Memory B cell (primary cell): ENCODE data around the gene SEC16A.

Source experiments
- ATAC-seq: fragments of 150-1000 bp; cut with Tn5 transposase; 2 replicates; pipeline ENCODE4 v1.10.0; 2021; ENCODE audit warnings: low read depth, mild to moderate bottlenecking, moderate library complexity
- DNase-seq, 2 donors: peaks; one replicate each; pipeline ENCODE4 v3.0.0; 2022; ENCODE audit warnings: low spot score in 2 of 2
- H3K27ac Mint-ChIP-seq: one replicate; pipeline ENCODE4 v1.8.0; 2022; ENCODE audit warnings: mild to moderate bottlenecking, moderate library complexity, mixed read lengths
- H3K27me3 Mint-ChIP-seq: one replicate; pipeline ENCODE4 v1.8.0; 2022; ENCODE audit warnings: mixed read lengths
- H3K36me3 Mint-ChIP-seq: one replicate; pipeline ENCODE4 v1.8.0; 2022; ENCODE audit warnings: mild to moderate bottlenecking, mixed read lengths
- H3K4me1 Mint-ChIP-seq: one replicate; pipeline ENCODE4 v1.8.0; 2022; ENCODE audit warnings: mixed read lengths
- H3K4me3 Mint-ChIP-seq: one replicate; pipeline ENCODE4 v1.8.0; 2022; ENCODE audit warnings: mild to moderate bottlenecking, moderate library complexity, mixed read lengths
- H3K9me3 Mint-ChIP-seq: one replicate; pipeline ENCODE4 v1.8.0; 2022; ENCODE audit warnings: mixed read lengths

SEC16A gene

GRCh38 chr9:136488247-136489214 is 5.7 kb upstream of the SEC16A start:
- no peaks in the 10 kb centered on the region for H3K9me3 Mint-ChIP-seq
- DNase-seq (peak; percentile 77 to 81), ATAC-seq (peak; percentile 40)
- H3K27me3 Mint-ChIP-seq = peaks cover 4% of the 10 kb centered on the region
- no peak overlapping the region for H3K27ac Mint-ChIP-seq
- no peak overlapping the region for H3K4me3 Mint-ChIP-seq
- H3K36me3 Mint-ChIP-seq = no peaks in the 10 kb centered on the region
- peaks cover 5% of the 10 kb centered on the region for H3K4me1 Mint-ChIP-seq

- H3K9me3 Mint-ChIP-seq = no peaks in the 10 kb centered on the region
- H3K4me3 Mint-ChIP-seq = no peak overlapping the region
- no peak overlapping the region for H3K27ac Mint-ChIP-seq
- peaks cover 5% of the 10 kb centered on the region for H3K4me1 Mint-ChIP-seq
- no peaks in the 10 kb centered on the region for H3K36me3 Mint-ChIP-seq
- peaks cover 4% of the 10 kb centered on the region for H3K27me3 Mint-ChIP-seq
- no peak for ATAC-seq
- no peak for DNase-seq
Observed at GRCh38 chr9:136487672-136488071, 4.8 kb upstream of the SEC16A start.

GRCh38 chr9:136486823-136487620 is 4.2 kb upstream of the SEC16A start:
- no peak overlapping the region for H3K4me3 Mint-ChIP-seq
- no peaks in the 10 kb centered on the region for H3K36me3 Mint-ChIP-seq
- H3K4me1 Mint-ChIP-seq = peaks cover 10% of the 10 kb centered on the region
- no peak for DNase-seq
- no peaks in the 10 kb centered on the region for H3K9me3 Mint-ChIP-seq
- peaks cover 4% of the 10 kb centered on the region for H3K27me3 Mint-ChIP-seq
- no peak overlapping the region for H3K27ac Mint-ChIP-seq
- ATAC-seq = no peak

GRCh38 chr9:136486131-136486530 is 3.3 kb upstream of the SEC16A start:
- DNase-seq (no peak), ATAC-seq (no peak)
- H3K4me1 Mint-ChIP-seq = peaks cover 15% of the 10 kb centered on the region
- H3K36me3 Mint-ChIP-seq = no peaks in the 10 kb centered on the region
- H3K27ac Mint-ChIP-seq = no peak overlapping the region
- H3K9me3 Mint-ChIP-seq = no peaks in the 10 kb centered on the region
- H3K27me3 Mint-ChIP-seq = peaks cover 4% of the 10 kb centered on the region
- no peak overlapping the region for H3K4me3 Mint-ChIP-seq

GRCh38 chr9:136485049-136486045 is 2.5 kb upstream of the SEC16A start:
- Mint-ChIP-seq H3K27ac (peak overlapping the region; percentile 0), H3K4me1 (peaks cover 15% of the 10 kb centered on the region), H3K9me3 (no peaks in the 10 kb centered on the region), H3K36me3 (no peaks in the 10 kb centered on the region), H3K27me3 (peaks cover 4% of the 10 kb centered on the region), H3K4me3 (peak overlapping the region; percentile 69)
- ATAC-seq (no peak), DNase-seq (peak; percentile 74 to 82)

GRCh38 chr9:136484153-136485048 is 1.6 kb upstream of the SEC16A start:
- Mint-ChIP-seq H3K36me3 (peaks cover 3% of the 10 kb centered on the region), H3K27me3 (peaks cover 4% of the 10 kb centered on the region), H3K4me3 (peak overlapping the region; percentile 69), H3K4me1 (peaks cover 18% of the 10 kb centered on the region), H3K27ac (peak overlapping the region; percentile 0), H3K9me3 (no peaks in the 10 kb centered on the region)
- DNase-seq (peak in 1 of 2 donors; percentile 18), ATAC-seq (no peak)

GRCh38 chr9:136483589-136484152 is 831 bp upstream of the SEC16A start:
- peak overlapping the region; percentile 99 for H3K4me3 Mint-ChIP-seq
- H3K27ac Mint-ChIP-seq = peak overlapping the region; percentile 99
- H3K9me3 Mint-ChIP-seq = no peaks in the 10 kb centered on the region
- peak; percentile 98 for DNase-seq
- peak; percentile 53 for ATAC-seq
- peaks cover 17% of the 10 kb centered on the region for H3K4me1 Mint-ChIP-seq
- peaks cover 4% of the 10 kb centered on the region for H3K27me3 Mint-ChIP-seq
- peaks cover 3% of the 10 kb centered on the region for H3K36me3 Mint-ChIP-seq

- DNase-seq (no peak), ATAC-seq (no peak)
- no peaks in the 10 kb centered on the region for H3K27me3 Mint-ChIP-seq
- peaks cover 14% of the 10 kb centered on the region for H3K4me1 Mint-ChIP-seq
- H3K4me3 Mint-ChIP-seq = peak overlapping the region; percentile 99
- peak overlapping the region; percentile 99 for H3K27ac Mint-ChIP-seq
- peaks cover 4% of the 10 kb centered on the region for H3K36me3 Mint-ChIP-seq
- H3K9me3 Mint-ChIP-seq = no peaks in the 10 kb centered on the region
Observed at GRCh38 chr9:136482046-136482792, 621 bp downstream of the SEC16A start.

- DNase-seq (no peak), ATAC-seq (no peak)
- peak overlapping the region; percentile 99 for H3K4me3 Mint-ChIP-seq
- H3K9me3 Mint-ChIP-seq = no peaks in the 10 kb centered on the region
- no peaks in the 10 kb centered on the region for H3K27me3 Mint-ChIP-seq
- peaks cover 4% of the 10 kb centered on the region for H3K36me3 Mint-ChIP-seq
- peak overlapping the region; percentile 99 for H3K27ac Mint-ChIP-seq
- peaks cover 14% of the 10 kb centered on the region for H3K4me1 Mint-ChIP-seq
Observed at GRCh38 chr9:136481558-136481957, 1.3 kb downstream of the SEC16A start.

- Mint-ChIP-seq H3K27ac (no peak overlapping the region), H3K36me3 (peaks cover 9% of the 10 kb centered on the region), H3K4me3 (no peak overlapping the region), H3K27me3 (no peaks in the 10 kb centered on the region), H3K4me1 (peaks cover 4% of the 10 kb centered on the region), H3K9me3 (no peaks in the 10 kb centered on the region)
- ATAC-seq (no peak), DNase-seq (no peak)
Observed at GRCh38 chr9:136476369-136477150, 6.3 kb downstream of the SEC16A start.
